Parathyroid adenoma (tissue), 2 donors: ENCODE measurements around the gene IL3RA.
A peak's percentile ranks its signal among the peaks of the same experiment; 100 is the strongest.

Source experiments
- H2AFZ ChIP-seq: fragments of 300-600 bp; sonication (generic); one replicate; pipeline ENCODE4 v1.7.0; 2017; ENCODE audit warnings: antibody characterized with exemption, mild to moderate bottlenecking
- H3K27ac ChIP-seq: fragments of 300-600 bp; sonication (generic); one replicate; pipeline ENCODE4 v1.7.0; 2017
- H3K27me3 ChIP-seq: fragments of 300-600 bp; sonication (generic); one replicate; pipeline ENCODE4 v1.7.0; 2017; ENCODE audit warnings: low read length; ENCODE audit not compliant: control insufficient read depth, insufficient read depth
- H3K36me3 ChIP-seq: fragments of 300-600 bp; sonication (generic); one replicate; pipeline ENCODE4 v1.7.0; 2017; ENCODE audit warnings: low read length; ENCODE audit not compliant: control insufficient read depth, insufficient read depth
- H3K4me1 ChIP-seq: fragments of 300-600 bp; sonication (generic); one replicate; pipeline ENCODE4 v1.7.0; 2017; ENCODE audit warnings: control low read depth
- H3K4me2 ChIP-seq: fragments of 300-600 bp; sonication (generic); one replicate; pipeline ENCODE4 v1.7.0; 2017; ENCODE audit warnings: low read length
- H3K4me3 ChIP-seq: fragments of 300-600 bp; sonication (generic); one replicate; pipeline ENCODE4 v1.7.0; 2017; ENCODE audit warnings: low read depth, low read length
- H3K79me2 ChIP-seq: fragments of 300-600 bp; sonication (generic); one replicate; pipeline ENCODE4 v1.7.0; 2017; ENCODE audit warnings: control low read depth
- H3K9ac ChIP-seq: fragments of 300-600 bp; sonication (generic); one replicate; pipeline ENCODE4 v1.7.0; 2017; ENCODE audit warnings: mild to moderate bottlenecking
- H3K9me3 ChIP-seq: fragments of 300-600 bp; sonication (generic); one replicate; pipeline ENCODE4 v1.7.0; 2017; ENCODE audit warnings: low read length; ENCODE audit not compliant: control insufficient read depth
- TF ChIP-seq, protein P1 (sequence below): fragments of 300-600 bp; sonication (generic); IDR thresholded peaks from one replicate; pipeline ENCODE4 v1.7.0; 2017; ENCODE audit warnings: antibody characterized with exemption, mild to moderate bottlenecking
- donor health status: primary hyperparathyroidism.

IL3RA gene

DNA sequence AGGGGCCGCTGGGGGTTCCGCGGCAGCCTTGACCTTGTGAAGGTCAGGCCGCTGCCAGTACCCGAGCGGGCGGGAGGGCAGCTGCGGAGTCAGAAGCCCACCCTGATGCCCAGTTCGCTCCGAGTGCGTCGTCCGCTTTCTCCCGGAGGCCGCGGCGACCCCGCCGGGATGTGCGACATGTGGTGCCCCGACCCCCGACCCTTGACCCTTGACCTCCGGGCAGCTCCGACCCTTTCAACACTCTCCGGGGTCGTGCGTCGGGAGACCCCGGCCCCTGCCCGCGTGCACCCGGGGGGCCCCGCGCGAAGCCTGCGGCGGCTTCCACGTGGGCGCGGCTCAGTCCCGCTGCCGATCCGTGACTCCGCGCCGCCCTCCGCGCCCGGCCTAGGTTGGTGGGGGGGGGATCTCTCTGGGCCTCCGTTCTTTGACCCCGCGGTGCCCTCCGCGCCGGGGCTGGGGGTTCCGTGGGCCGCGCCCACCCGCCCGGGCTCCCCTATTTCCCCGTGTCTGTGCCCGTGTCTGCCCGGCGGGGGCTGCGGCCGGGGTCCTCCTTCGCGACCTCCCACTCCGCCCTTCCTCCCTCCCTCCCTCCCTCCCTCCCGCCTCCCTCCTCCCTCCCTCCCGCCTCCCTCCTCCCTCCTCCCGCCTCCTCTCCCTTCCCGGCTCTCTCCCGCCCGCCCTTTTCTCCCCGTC lies 55.9 kb downstream of the IL3RA start:
- H3K27me3 ChIP-seq, result no peaks in the 10 kb centered on the region
- TF ChIP-seq, protein P1, sequence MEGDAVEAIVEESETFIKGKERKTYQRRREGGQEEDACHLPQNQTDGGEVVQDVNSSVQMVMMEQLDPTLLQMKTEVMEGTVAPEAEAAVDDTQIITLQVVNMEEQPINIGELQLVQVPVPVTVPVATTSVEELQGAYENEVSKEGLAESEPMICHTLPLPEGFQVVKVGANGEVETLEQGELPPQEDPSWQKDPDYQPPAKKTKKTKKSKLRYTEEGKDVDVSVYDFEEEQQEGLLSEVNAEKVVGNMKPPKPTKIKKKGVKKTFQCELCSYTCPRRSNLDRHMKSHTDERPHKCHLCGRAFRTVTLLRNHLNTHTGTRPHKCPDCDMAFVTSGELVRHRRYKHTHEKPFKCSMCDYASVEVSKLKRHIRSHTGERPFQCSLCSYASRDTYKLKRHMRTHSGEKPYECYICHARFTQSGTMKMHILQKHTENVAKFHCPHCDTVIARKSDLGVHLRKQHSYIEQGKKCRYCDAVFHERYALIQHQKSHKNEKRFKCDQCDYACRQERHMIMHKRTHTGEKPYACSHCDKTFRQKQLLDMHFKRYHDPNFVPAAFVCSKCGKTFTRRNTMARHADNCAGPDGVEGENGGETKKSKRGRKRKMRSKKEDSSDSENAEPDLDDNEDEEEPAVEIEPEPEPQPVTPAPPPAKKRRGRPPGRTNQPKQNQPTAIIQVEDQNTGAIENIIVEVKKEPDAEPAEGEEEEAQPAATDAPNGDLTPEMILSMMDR, result no peak

DNA sequence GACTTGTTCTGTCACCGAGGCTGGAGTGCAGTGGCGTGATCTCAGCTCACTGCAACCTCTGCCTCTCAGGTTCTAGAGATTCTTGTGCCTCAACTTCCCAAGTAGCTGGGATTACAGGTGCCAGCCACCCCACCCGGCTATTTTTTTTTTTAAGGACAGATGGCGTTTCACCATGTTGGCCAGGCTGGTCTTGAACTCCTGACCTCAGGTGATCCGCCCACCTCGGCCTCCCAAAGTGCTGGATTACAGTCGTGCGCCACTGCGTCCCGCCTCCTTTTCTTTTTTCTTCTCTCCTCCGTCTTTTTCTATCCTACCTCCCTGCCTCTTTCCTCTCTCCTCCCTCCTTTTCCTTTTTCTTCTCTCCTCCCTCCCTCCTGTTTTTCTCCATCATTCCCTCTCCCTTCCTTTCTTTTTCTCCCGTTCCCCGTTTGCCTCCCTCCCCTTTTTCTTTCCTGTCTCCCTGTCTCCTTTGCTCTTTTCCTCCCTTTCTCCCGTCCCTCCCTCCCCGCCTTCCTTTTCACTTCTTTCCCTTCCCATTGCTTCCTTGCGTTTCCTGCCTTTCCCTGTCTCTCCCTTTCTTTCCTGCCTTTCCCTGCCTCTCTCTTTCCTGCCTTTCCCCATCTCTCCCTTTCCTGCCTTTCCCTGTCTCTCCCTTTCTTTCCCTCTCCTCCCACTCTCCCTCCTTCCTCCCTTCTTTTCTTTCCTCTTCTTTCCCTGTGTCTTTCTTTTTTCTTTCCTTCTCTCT lies 57.5 kb downstream of the IL3RA start:
- no peaks in the 10 kb centered on the region for H3K4me1 ChIP-seq
- no peak overlapping the region for H3K9ac ChIP-seq
- H3K36me3 ChIP-seq, result no peaks in the 10 kb centered on the region
- peak overlapping the region; percentile 83 for H3K4me2 ChIP-seq
- no peak overlapping the region for H2AFZ ChIP-seq
- no peaks in the 10 kb centered on the region for H3K9me3 ChIP-seq
- H3K27me3 ChIP-seq, result no peaks in the 10 kb centered on the region
- TF ChIP-seq, protein P1, result no peak
- H3K79me2 ChIP-seq, result peaks cover 24% of the 10 kb centered on the region
- H3K4me3 ChIP-seq, result peak overlapping the region; percentile 71
- H3K27ac ChIP-seq, result no peak overlapping the region

More for the DNA sequence above, 55.9 kb downstream of the IL3RA start:
- peak overlapping the region; percentile 70 for H2AFZ ChIP-seq
- peak overlapping the region; percentile 87 for H3K4me2 ChIP-seq
- no peaks in the 10 kb centered on the region for H3K9me3 ChIP-seq
- H3K27ac ChIP-seq, result peak overlapping the region; percentile 100
- no peaks in the 10 kb centered on the region for H3K36me3 ChIP-seq
- H3K4me3 ChIP-seq, result peak overlapping the region; percentile 100
- H3K79me2 ChIP-seq, result peaks cover 30% of the 10 kb centered on the region
- peak overlapping the region; percentile 94 for H3K9ac ChIP-seq
- no peaks in the 10 kb centered on the region for H3K4me1 ChIP-seq

DNA sequence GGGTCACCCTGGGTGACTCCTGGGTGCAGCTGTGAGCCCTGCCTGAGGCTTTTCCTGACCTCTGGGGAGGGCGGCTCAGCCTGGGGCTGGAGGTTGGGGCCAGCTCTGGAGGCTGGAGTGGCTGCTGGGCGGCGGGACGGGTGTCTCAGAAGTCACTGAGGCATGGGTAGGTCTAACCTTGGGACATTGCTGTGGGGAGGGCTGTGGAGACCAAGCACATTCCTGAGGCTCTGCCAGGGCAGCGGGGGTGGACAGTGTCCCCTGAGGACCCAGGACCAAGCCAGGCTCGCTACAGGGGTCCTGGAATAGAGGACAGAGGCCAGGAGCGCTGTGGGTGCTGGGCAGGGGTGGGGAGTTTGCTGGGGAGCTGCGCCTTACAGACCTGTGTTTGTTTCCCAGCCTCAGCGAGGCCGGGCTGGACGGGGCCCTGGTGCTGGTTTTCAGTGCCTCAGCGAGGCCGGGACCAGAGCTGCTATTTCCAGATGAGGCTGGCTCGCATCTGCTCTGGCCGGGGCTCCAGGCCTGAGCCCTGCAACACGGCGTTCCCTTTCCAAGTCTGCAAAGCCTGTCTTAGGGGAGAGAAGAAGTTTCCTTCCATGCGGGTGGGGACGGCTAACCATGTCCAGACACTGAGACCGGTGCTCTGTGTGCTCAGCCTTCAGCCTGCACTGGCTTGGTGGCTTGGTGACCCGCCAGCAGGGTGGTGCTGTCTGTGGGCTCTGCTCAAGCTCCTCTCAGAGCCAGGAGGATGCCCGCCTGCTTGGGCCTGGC lies 58.3 kb downstream of the IL3RA start:
- H3K4me2 ChIP-seq, result no peak overlapping the region
- no peak overlapping the region for H3K27ac ChIP-seq
- no peaks in the 10 kb centered on the region for H3K4me1 ChIP-seq
- H3K9me3 ChIP-seq, result no peaks in the 10 kb centered on the region
- no peak overlapping the region for H3K9ac ChIP-seq
- no peak overlapping the region for H2AFZ ChIP-seq
- H3K79me2 ChIP-seq, result peaks cover 15% of the 10 kb centered on the region
- TF ChIP-seq, protein P1, result no peak
- H3K4me3 ChIP-seq, result no peak overlapping the region
- no peaks in the 10 kb centered on the region for H3K36me3 ChIP-seq
- H3K27me3 ChIP-seq, result no peaks in the 10 kb centered on the region

DNA sequence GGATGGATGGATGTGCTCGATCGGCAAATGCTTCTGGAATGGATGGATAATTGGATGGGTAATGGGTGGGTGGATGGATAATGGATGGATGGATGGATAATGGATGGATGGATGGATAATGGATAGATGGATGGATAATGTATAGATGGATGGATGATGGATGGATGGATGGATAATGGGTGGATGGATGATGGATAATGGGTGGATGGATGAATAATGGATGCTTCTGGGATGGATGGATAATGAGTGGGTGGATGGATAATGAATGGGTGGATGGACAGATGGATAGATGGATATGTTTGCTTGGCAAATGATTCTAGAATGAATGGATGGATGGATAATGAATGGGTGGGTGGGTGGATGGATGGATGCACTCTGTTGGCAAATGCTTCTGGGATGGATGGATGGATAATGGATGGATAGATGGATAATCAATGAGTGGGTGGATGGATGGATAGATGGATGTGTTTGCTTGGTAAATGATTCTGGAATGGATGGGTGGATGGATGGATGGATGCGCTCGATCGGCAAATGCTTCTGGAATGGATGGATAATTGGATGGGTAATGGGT lies 59.1 kb downstream of the IL3RA start:
- Histone ChIP-seq H3K4me2 (no peak overlapping the region), H3K79me2 (peaks cover 7% of the 10 kb centered on the region), H2AFZ (no peak overlapping the region), H3K9me3 (no peaks in the 10 kb centered on the region), H3K4me1 (no peaks in the 10 kb centered on the region), H3K36me3 (no peaks in the 10 kb centered on the region), H3K27me3 (no peaks in the 10 kb centered on the region), H3K9ac (no peak overlapping the region), H3K4me3 (no peak overlapping the region), H3K27ac (no peak overlapping the region)
- TF ChIP-seq, protein P1, result no peak
